Calu3 (cell line): Measurements from ENCODE around the gene ARL8B. TPM values are rescaled to one million over a fixed set of nuclear protein-coding genes. Genes with fewer than 3 reads are reported as not detected.
A peak's percentile ranks its signal among the peaks of the same experiment; 100 is the strongest.

Experiments
- BruUV-seq: library from RNA; stranded (reverse); fragments of 400-500 nt; replicated peaks from 2 replicates; lab custom pipeline; 2021; lab: Mats Ljungman, UMichigan
- CTCF ChIA-PET: fragments of 300-600 bp; sonication (Branson Sonifier 250); formaldehyde crosslinking; loops from one replicate; lab custom pipeline; 2022; ENCODE audit warnings: antibody characterized with exemption; lab: Charles Lee
- DNase-seq: peaks from one replicate; pipeline ENCODE4 v3.0.0; 2022
- H3K27ac Mint-ChIP-seq: one replicate; pipeline ENCODE4 v1.8.0; 2022; ENCODE audit warnings: mixed read lengths; ENCODE audit not compliant: unreplicated experiment
- H3K27me3 Mint-ChIP-seq: one replicate; pipeline ENCODE4 v1.8.0; 2022; ENCODE audit warnings: mixed read lengths; ENCODE audit not compliant: unreplicated experiment
- H3K36me3 Mint-ChIP-seq: one replicate; pipeline ENCODE4 v1.8.0; 2022; ENCODE audit warnings: mild to moderate bottlenecking, moderate library complexity, mixed read lengths; ENCODE audit not compliant: insufficient read depth, unreplicated experiment
- H3K4me1 Mint-ChIP-seq: one replicate; pipeline ENCODE4 v1.8.0; 2022; ENCODE audit warnings: mild to moderate bottlenecking, low read depth, mixed read lengths; ENCODE audit not compliant: unreplicated experiment
- H3K4me3 Mint-ChIP-seq: one replicate; pipeline ENCODE4 v1.8.0; 2022; ENCODE audit warnings: mild to moderate bottlenecking, low read depth, moderate library complexity, mixed read lengths; ENCODE audit not compliant: unreplicated experiment
- H3K9me3 Mint-ChIP-seq: one replicate; pipeline ENCODE4 v1.8.0; 2022; ENCODE audit warnings: low read depth, mixed read lengths; ENCODE audit not compliant: unreplicated experiment
- CTCF ChIP-seq: fragments of 200-600 bp; IDR thresholded peaks from one replicate; pipeline ENCODE4 v1.8.0; 2022; ENCODE audit warnings: antibody characterized with exemption; ENCODE audit not compliant: unreplicated experiment
- intact Hi-C: fragments of 100-400 bp; cut with micrococcal nuclease; formaldehyde crosslinking; loops from one replicate; pipeline ENCODE4 v1.10.0; 2022; ENCODE audit not compliant: unreplicated experiment
- total RNA-seq: library from RNA; stranded (reverse); gene quantifications from 2 replicates; pipeline ENCODE4 v1.2.3, GENCODE V29; 2022

ARL8B gene
- total RNA-seq, 1 experiment from 2014 or later, result 47.0 TPM

- Mint-ChIP-seq H3K27me3 (no peaks in the 10 kb centered on the region), H3K27ac (no peak overlapping the region), H3K4me3 (no peak overlapping the region), H3K9me3 (no peaks in the 10 kb centered on the region), H3K4me1 (peaks cover 13% of the 10 kb centered on the region), H3K36me3 (peaks cover 24% of the 10 kb centered on the region)
- CTCF ChIA-PET, result no interaction called here
- intact Hi-C loops, result loop anchor here (5.0 kb wide), 1 partner anchor 408 kb away; no protein-coding TSS in a partner anchor
- DNase-seq, result no peak
- no peak for TF ChIP-seq CTCF
- BruUV-seq, result no TSS peak
Observed at GRCh38 chr3:5120446-5120845, 1.6 kb upstream of the ARL8B start.

GRCh38 chr3:5122741-5123706 lies 932 bp downstream of the ARL8B start:
- Mint-ChIP-seq H3K27ac (peak overlapping the region; percentile 73), H3K27me3 (no peaks in the 10 kb centered on the region), H3K36me3 (peaks cover 24% of the 10 kb centered on the region), H3K9me3 (no peaks in the 10 kb centered on the region), H3K4me3 (peak overlapping the region; percentile 95), H3K4me1 (peaks cover 8% of the 10 kb centered on the region)
- TF ChIP-seq CTCF, result no peak
- TSS peak; percentile 42 for BruUV-seq
- peak; percentile 17 for DNase-seq
- CTCF ChIA-PET, result interaction anchor here (0.6 to 2.1 kb wide), 5 partner anchors 18 to 411 kb away, joined by 3 to 6 read pairs (median 5); no protein-coding TSS in a partner anchor
- intact Hi-C loops, result loop anchor here (2.0 to 5.0 kb wide), 2 partner anchors 64 to 411 kb away; partner anchors contain the start of gene EDEM1

- peak overlapping the region; percentile 73 for H3K27ac Mint-ChIP-seq
- CTCF ChIA-PET, result interaction anchor here (0.6 to 2.1 kb wide), 7 partner anchors 19 to 551 kb away, joined by 3 to 6 read pairs (median 3); no protein-coding TSS in a partner anchor
- peaks cover 24% of the 10 kb centered on the region for H3K36me3 Mint-ChIP-seq
- intact Hi-C loops, result loop anchor here (2.0 to 5.0 kb wide), 2 partner anchors 63 to 412 kb away; partner anchors contain the start of gene EDEM1
- no peaks in the 10 kb centered on the region for H3K9me3 Mint-ChIP-seq
- TF ChIP-seq CTCF, result no peak
- peak overlapping the region; percentile 95 for H3K4me3 Mint-ChIP-seq
- no TSS peak for BruUV-seq
- no peak for DNase-seq
- peaks cover 8% of the 10 kb centered on the region for H3K4me1 Mint-ChIP-seq
- H3K27me3 Mint-ChIP-seq, result no peaks in the 10 kb centered on the region
Observed at GRCh38 chr3:5123937-5124336, 1.8 kb downstream of the ARL8B start.

GRCh38 chr3:5126586-5126985 lies 4.5 kb downstream of the ARL8B start:
- TF ChIP-seq CTCF, result no peak
- H3K27me3 Mint-ChIP-seq, result no peaks in the 10 kb centered on the region
- H3K4me1 Mint-ChIP-seq, result peaks cover 6% of the 10 kb centered on the region
- DNase-seq, result no peak
- CTCF ChIA-PET, result no interaction called here
- no peak overlapping the region for H3K4me3 Mint-ChIP-seq
- intact Hi-C loops, result no loop called here
- H3K9me3 Mint-ChIP-seq, result no peaks in the 10 kb centered on the region
- peaks cover 31% of the 10 kb centered on the region for H3K36me3 Mint-ChIP-seq
- BruUV-seq, result no TSS peak
- H3K27ac Mint-ChIP-seq, result no peak overlapping the region
